ENCODE results near the gene PSG6. TPM values are rescaled to one million over a fixed set of nuclear protein-coding genes. Genes with fewer than 3 reads are reported as not detected.
"Not testable (repeated sequence)": the region's sequence is repeated elsewhere in the genome, so short reads cannot be mapped to it uniquely, and the experiment has no call there.

The PSG6 gene
- total RNA-seq (ENCODE audit: low replicate concordance), result not detected in 2 replicates

- H3K4me3 ChIP-seq (ENCODE audit: low read depth, low read length); DNase-seq (ENCODE audit: low read depth): not testable (repeated sequence)
These were observed at the start of gene PSG6 for GRCh38 chr19:42917634-42918033. Gene PSG6, minus strand, starts transcription at chr19:42917894. Its CDS starts 102 bp downstream, at chr19:42917792.

DNA sequence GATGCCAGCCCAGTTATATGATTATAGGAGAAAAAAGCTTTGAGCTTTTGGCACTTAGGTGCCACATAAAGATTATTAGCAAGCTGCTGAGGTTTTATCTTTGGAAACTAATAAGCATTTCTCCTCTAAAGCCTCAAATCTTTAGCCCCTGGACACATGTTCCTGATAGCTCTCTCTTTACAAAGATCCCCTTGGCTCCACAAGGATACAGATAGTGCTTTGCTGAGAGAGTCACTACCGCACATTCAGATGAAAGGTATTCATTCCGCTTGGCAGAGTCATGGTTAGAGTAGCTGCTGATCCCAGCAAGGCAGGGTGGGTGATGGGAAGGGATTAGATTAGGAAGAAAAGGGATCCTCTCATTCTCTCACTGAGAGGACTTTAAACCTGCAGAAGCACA is 47.5 kb upstream of the PSG6 start:
- no peak for TF ChIP-seq CTCF (IDR thresholded peaks at IDR 0.05; ENCODE audit: insufficient read depth, low read length)
- DNase-seq (ENCODE audit: low read depth), result peak; percentile 57

DNA sequence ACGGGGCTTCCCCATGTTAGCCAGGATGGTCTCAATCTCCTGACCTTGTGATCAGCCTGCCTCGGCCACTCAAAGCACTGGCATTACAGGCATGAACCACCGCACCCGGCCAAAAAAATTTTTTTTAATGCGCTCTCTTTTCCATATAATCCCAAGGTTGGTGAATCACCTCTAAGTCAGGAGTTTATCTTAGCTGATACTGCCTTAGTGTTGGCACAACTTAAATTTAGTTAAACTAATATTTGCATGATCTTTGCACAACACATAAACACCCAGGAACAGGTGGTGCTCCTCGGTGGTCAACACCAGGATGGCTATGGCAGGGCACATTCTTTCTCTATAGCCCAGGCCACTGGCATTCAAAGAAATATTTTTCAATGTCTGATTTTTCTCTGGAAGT is 43.4 kb upstream of the PSG6 start:
- no peak overlapping the region for H3K4me3 ChIP-seq (ENCODE audit: low read depth, low read length)
- TF ChIP-seq CTCF (IDR thresholded peaks at IDR 0.05; ENCODE audit: insufficient read depth, low read length), result no peak
- no peak for DNase-seq (ENCODE audit: low read depth)

More for the DNA sequence above, 47.5 kb upstream of the PSG6 start:
- H3K4me3 ChIP-seq (ENCODE audit: low read depth, low read length), result no peak overlapping the region

GRCh38 chr19:42952126-42952525 is 34.4 kb upstream of the PSG6 start:
- DNase-seq (ENCODE audit: low read depth); H3K4me3 ChIP-seq (ENCODE audit: low read depth, low read length): not testable (repeated sequence)

GRCh38 chr19:42951476-42951875 is 33.8 kb upstream of the PSG6 start:
- DNase-seq (ENCODE audit: low read depth); H3K4me3 ChIP-seq (ENCODE audit: low read depth, low read length): not testable (repeated sequence)

DNA sequence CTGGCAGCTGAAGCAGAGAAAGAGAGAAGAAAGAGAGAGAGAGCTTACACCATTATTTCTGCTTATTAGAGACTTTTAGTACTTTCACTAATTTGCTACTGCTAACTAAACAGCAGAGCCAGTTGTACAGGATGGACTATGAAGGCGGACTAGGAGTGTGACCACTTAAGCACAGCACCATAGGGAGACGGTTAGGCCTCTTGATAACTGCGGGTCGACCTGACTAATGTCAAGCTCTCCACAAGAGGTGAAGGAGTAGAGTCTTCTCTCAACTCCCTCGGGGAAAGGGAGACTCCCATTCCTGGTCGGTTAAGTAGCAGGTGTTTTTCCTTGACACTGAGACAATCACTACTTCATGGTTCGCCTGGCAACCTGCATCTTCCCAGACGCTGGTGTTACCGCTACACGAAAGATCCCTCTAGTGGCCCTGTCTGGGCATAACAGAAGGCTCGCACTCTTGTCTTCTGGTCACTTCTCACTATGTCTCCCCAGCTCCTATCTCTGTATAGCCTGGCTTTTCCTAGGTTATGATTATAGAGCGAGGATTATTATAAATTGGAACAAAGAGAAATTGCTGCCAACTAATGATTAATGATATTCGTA is 24.6 kb upstream of the PSG6 start:
- H3K4me3 ChIP-seq (ENCODE audit: low read depth, low read length), result no peak overlapping the region
- peak; percentile 73 for TF ChIP-seq CTCF (IDR thresholded peaks at IDR 0.05; ENCODE audit: insufficient read depth, low read length)
- peak; percentile 52 for DNase-seq (ENCODE audit: low read depth)

DNA sequence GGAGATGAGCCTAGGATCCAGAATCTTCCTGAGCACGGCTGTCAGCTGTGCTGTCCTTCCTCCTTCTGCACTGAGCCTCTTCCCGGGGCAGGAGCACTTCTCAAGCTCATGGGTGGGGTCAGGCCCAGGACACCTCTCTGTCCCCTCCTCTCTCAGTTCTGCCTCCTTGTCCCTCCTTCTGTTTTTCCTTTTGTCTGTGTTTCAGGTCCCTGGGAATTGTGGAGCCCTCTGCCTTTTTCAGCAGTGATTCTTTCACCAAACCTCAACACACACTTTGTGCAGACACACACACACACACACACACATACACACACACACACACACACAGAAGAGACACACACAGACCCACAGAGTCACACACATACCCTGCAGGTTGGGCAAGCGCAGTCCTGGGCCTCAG is 19.4 kb upstream of the PSG6 start, which contains the start of gene PSG7:
Gene PSG7 (minus strand): TSS at position 101 of the 400 bp plus-strand sequence. CDS start 131 bp downstream, outside the sequence.
- not testable (repeated sequence) for H3K4me3 ChIP-seq (ENCODE audit: low read depth, low read length); DNase-seq (ENCODE audit: low read depth)

DNA sequence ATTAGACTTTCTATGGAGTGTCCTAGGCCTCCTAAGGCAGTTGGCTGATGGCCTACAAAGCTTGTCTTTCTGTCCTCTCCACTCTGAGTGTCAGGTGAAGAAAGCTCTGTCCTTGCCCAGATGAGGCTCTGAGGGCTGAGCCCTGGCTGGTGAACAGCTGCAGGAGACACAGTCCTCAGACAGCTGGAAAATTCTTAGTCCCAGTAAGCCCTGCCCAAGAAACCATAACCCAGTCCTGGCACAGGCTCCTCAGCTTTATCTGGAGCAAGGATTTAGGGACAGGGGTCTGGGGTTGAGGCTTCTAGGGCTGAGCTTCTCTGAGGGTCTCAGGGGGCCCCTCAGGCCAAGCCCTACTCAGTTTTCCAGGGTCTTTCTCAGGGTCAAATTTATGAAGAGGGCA is 17.0 kb upstream of the PSG6 start:
- DNase-seq (ENCODE audit: low read depth), result peak; percentile 27
- not testable (repeated sequence) for H3K4me3 ChIP-seq (ENCODE audit: low read depth, low read length)

DNA sequence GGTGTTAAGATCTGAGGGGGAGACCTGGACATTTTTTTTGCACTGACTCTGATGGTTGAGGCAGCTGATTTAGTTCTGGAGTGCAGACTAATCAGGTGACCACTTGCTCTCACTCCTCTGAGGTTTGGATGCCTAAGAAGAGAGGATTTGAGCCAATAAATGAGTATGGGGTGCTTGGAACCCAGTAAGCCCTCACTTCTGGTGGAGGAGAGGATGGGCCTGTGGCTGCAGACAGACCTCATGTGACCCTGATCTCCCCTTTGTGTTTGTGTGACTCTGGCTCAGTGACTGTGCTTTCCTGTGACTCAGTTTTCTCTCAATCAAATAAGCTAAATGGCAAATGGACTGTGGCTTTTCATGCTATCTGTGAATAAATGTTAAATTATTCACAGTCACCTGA is 16.5 kb upstream of the PSG6 start:
- peak; percentile 57 for DNase-seq (ENCODE audit: low read depth)
- not testable (repeated sequence) for H3K4me3 ChIP-seq (ENCODE audit: low read depth, low read length)

GRCh38 chr19:42933412-42933811 is 15.7 kb upstream of the PSG6 start:
- H3K4me3 ChIP-seq (ENCODE audit: low read depth, low read length); DNase-seq (ENCODE audit: low read depth): not testable (repeated sequence)

GRCh38 chr19:42932485-42933101 is 14.9 kb upstream of the PSG6 start:
- H3K4me3 ChIP-seq (ENCODE audit: low read depth, low read length), result not testable (repeated sequence)
- DNase-seq (ENCODE audit: low read depth), result peak; percentile 90
